Mucosa of descending colon (tissue), 3 donors: ENCODE results near the gene NUP160. TPM values are rescaled to one million over a fixed set of nuclear protein-coding genes. Genes with fewer than 3 reads are reported as not detected.
"Not testable (repeated sequence)": the region's sequence is repeated elsewhere in the genome, so short reads cannot be mapped to it uniquely, and the experiment has no call there.

ENCODE experiments used
- ATAC-seq: fragments of 200-7000 bp; cut with Tn5 transposase; one replicate; pipeline ENCODE4 v1.9.1; 2020; ENCODE audit warnings: mild to moderate bottlenecking, moderate library complexity
- DNase-seq, 3 donors: peaks; one replicate each; pipeline ENCODE4 v3.0.0-alpha.2; 2020
- H3K36me3 ChIP-seq: fragments of 200-600 bp; one replicate; pipeline ENCODE4 v1.8.0; 2021; ENCODE audit warnings: low read depth, mild to moderate bottlenecking
- H3K4me1 ChIP-seq: fragments of 200-600 bp; one replicate; pipeline ENCODE4 v1.8.0; 2021; ENCODE audit warnings: low read depth, mild to moderate bottlenecking
- H3K4me3 ChIP-seq: fragments of 200-600 bp; one replicate; pipeline ENCODE4 v1.8.0; 2021; ENCODE audit warnings: mild to moderate bottlenecking
- H3K9me3 ChIP-seq: fragments of 200-600 bp; one replicate; pipeline ENCODE4 v1.8.0; 2021; ENCODE audit warnings: mild to moderate bottlenecking
- intact Hi-C, 2 donors: fragments of 100-400 bp; cut with DNase I in 1 of 2; cut with micrococcal nuclease in 1 of 2; formaldehyde crosslinking; loops; one replicate each; pipeline versions ENCODE4 v1.11.0 to v1.11.1; 2022; cut with DNase I, micrococcal nuclease
- total RNA-seq, 3 donors: library from RNA; stranded (reverse); fragmentation: NEBNext Ultra II Directional in 2 of 3; extraction: Animal tissue kit (Norgen Biotek cat#: 25700) in 2 of 3; gene quantifications; one replicate each; pipeline versions ENCODE4 v1.2.1 to v1.2.4, GENCODE V29; 2021 to 2023
- TF ChIP-seq, protein P1 (sequence below): fragments of 200-600 bp; IDR thresholded peaks from one replicate; pipeline ENCODE4 v1.8.0; 2022; ENCODE audit warnings: antibody characterized with exemption, mild to moderate bottlenecking
- donor health status: DM: no; HTN: no; CAD: no; lungs with moderate emphysema.
- donor health status: DM: no; HTN: no; CAD: no.
- donor health status: DM: no; HTN: yes; CAD: no.

The NUP160 gene
- total RNA-seq, 3 donors from 2014 or later = 24.3 to 28.4 (median 28.2) TPM

DNA sequence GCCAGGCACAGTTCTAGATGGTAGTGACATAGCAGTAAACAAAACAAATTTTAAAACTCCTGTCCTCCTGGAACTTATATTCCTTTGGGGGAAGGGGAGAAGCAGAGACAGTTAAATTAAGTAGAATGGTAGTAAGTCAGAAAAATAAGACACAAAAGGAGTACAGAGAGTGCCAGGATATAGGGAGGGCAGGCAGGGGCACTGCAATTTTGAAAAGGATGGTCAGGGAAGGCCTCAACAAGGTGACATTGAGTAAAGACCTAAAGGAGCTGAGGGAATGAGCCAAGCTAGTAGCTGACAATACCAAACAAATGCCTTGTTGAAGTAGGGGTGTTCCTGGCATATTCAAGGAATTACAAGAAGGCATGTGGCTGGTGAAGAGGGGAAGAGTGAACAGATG lies 10.2 kb downstream of the NUP160 start:
- peaks cover 17% of the 10 kb centered on the region for H3K36me3 ChIP-seq
- no peak for ATAC-seq
- no peak overlapping the region for H3K4me3 ChIP-seq
- intact Hi-C loops = no loop called here
- H3K4me1 ChIP-seq = no peaks in the 10 kb centered on the region
- TF ChIP-seq, protein P1, sequence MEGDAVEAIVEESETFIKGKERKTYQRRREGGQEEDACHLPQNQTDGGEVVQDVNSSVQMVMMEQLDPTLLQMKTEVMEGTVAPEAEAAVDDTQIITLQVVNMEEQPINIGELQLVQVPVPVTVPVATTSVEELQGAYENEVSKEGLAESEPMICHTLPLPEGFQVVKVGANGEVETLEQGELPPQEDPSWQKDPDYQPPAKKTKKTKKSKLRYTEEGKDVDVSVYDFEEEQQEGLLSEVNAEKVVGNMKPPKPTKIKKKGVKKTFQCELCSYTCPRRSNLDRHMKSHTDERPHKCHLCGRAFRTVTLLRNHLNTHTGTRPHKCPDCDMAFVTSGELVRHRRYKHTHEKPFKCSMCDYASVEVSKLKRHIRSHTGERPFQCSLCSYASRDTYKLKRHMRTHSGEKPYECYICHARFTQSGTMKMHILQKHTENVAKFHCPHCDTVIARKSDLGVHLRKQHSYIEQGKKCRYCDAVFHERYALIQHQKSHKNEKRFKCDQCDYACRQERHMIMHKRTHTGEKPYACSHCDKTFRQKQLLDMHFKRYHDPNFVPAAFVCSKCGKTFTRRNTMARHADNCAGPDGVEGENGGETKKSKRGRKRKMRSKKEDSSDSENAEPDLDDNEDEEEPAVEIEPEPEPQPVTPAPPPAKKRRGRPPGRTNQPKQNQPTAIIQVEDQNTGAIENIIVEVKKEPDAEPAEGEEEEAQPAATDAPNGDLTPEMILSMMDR = no peak
- H3K9me3 ChIP-seq = no peaks in the 10 kb centered on the region
- DNase-seq = no peak

DNA sequence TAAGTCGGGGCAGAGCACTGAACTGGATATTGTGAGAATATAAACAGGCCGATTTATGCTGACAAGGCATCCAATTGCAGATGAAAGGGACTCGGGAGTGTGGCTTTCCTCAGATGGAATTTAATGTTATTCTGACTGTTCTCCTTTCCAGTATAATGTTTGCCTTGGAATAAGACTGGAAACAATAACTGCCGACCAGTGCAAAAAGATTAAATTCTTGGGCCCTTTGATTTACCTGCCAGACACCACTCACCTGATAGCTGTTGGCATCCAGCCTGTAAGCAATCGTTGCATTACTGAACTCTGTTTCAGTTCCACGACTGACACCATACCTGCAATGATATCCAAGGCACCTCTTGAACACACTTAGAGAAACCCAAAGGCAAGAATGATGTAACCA lies 10.9 kb downstream of the NUP160 start:
- Histone ChIP-seq H3K9me3 (no peaks in the 10 kb centered on the region), H3K4me3 (no peak overlapping the region), H3K36me3 (peaks cover 17% of the 10 kb centered on the region), H3K4me1 (no peaks in the 10 kb centered on the region)
- DNase-seq (no peak), ATAC-seq (no peak)
- TF ChIP-seq, protein P1 = no peak
- intact Hi-C loops = no loop called here

DNA sequence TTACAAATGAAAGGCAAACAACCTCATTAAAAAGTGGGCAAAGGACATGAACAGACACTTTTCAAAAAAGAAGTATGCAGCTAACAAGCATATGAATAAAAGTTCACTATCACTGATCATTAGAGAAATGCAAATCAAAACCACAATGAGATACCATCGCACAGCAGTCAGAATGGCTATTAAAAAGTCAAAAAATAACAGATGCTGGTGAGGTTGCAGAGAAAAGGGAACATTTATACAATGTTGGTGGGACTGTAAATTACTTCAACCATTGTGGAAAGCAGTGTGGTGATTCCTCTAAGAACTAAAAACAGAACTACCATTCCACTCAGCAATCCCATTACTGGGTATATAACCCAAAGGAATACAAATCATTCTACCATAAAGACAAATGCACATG lies 18.1 kb downstream of the NUP160 start:
- intact Hi-C loops, H3K4me3 ChIP-seq, ATAC-seq, H3K9me3 ChIP-seq, H3K36me3 ChIP-seq, H3K4me1 ChIP-seq, DNase-seq: not testable (repeated sequence)

GRCh38 chr11:47828284-47828683 lies 19.9 kb downstream of the NUP160 start:
- H3K36me3 ChIP-seq = no peaks in the 10 kb centered on the region
- H3K9me3 ChIP-seq = no peaks in the 10 kb centered on the region
- no peak overlapping the region for H3K4me3 ChIP-seq
- TF ChIP-seq, protein P1 = no peak
- ATAC-seq (no peak), DNase-seq (no peak)
- H3K4me1 ChIP-seq = no peaks in the 10 kb centered on the region
- intact Hi-C loops = no loop called here

DNA sequence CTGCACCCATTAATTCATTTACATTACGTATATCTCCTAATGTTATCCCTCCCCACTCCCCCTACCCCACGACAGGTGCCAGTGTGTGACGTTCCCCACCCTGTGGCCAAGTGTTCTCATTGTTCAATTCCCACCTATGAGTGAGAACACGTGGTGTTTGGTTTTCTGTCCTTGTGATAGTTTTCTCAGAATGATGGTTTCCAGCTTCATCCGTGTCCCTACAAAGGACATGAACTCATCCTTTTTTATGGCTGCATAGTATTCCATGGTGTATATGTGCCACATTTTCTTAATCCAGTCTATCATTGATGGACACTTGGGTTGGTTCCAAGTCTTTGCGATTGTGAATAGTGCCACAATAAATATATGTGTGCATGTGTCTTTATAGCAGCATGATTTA lies 25.5 kb downstream of the NUP160 start:
- H3K4me1 ChIP-seq, H3K9me3 ChIP-seq, ATAC-seq, H3K4me3 ChIP-seq, H3K36me3 ChIP-seq, DNase-seq, intact Hi-C loops: not testable (repeated sequence)

GRCh38 chr11:47819743-47820142 lies 28.4 kb downstream of the NUP160 start:
- intact Hi-C loops = no loop called here
- TF ChIP-seq, protein P1 = no peak
- Histone ChIP-seq H3K4me1 (no peaks in the 10 kb centered on the region), H3K9me3 (no peaks in the 10 kb centered on the region), H3K36me3 (no peaks in the 10 kb centered on the region), H3K4me3 (no peak overlapping the region)
- DNase-seq (no peak), ATAC-seq (no peak)

- DNase-seq (no peak), ATAC-seq (no peak)
- intact Hi-C loops = no loop called here
- H3K4me3 ChIP-seq = no peak overlapping the region
- H3K36me3 ChIP-seq = no peaks in the 10 kb centered on the region
- TF ChIP-seq, protein P1 = no peak
- no peaks in the 10 kb centered on the region for H3K9me3 ChIP-seq
- H3K4me1 ChIP-seq = no peaks in the 10 kb centered on the region
These were observed 47.4 kb downstream of the NUP160 start for GRCh38 chr11:47800759-47801158.
